Omental fat pad (tissue), 4 donors: ENCODE results near the gene PKN3. TPM values are rescaled to one million over a fixed set of nuclear protein-coding genes. Genes with fewer than 3 reads are reported as not detected.

Source experiments
- ATAC-seq: fragments of 150-250 bp; one replicate; pipeline ENCODE4 v1.9.1; 2016; ENCODE audit warnings: mild to moderate bottlenecking, moderate library complexity; ENCODE audit not compliant: low FRiP score
- DNase-seq: peaks from one replicate; pipeline ENCODE4 v3.0.0-alpha.2; 2019; ENCODE audit warnings: low spot score
- CTCF ChIP-seq, 3 donors: fragments of 450-650 bp; IDR thresholded peaks; one replicate each; pipeline ENCODE4 v1.5.1; 2016 to 2017; ENCODE audit warnings: antibody characterized with exemption in 3 of 3, mild to moderate bottlenecking in 3 of 3, moderate library complexity in 2 of 3
- total RNA-seq, 4 donors: library from RNA; depleted of rRNA; stranded (reverse); fragments of >200 nt; gene quantifications; one replicate each; pipeline ENCODE4 v1.1.0, GENCODE V29; 2016

Gene PKN3
- total RNA-seq, 4 donors from 2014 or later: 4.2 to 12.0 (median 7.5) TPM

GRCh38 chr9:128731093-128731492 lies 28.8 kb downstream of the PKN3 start:
- ATAC-seq: no peak
- TF ChIP-seq CTCF (IDR thresholded peaks at IDR 0.05): no peak
- DNase-seq: no peak

- ATAC-seq (no peak), DNase-seq (no peak)
- no peak for TF ChIP-seq CTCF (IDR thresholded peaks at IDR 0.05)
These were observed 29.4 kb downstream of the PKN3 start for GRCh38 chr9:128731691-128732090.

- no peak for DNase-seq
- ATAC-seq: no peak
- TF ChIP-seq CTCF (IDR thresholded peaks at IDR 0.05): no peak
These were observed 30.3 kb downstream of the PKN3 start for GRCh38 chr9:128732576-128732975.

- peak; percentile 46 for DNase-seq
- peak; percentile 84 for ATAC-seq
- no peak for TF ChIP-seq CTCF (IDR thresholded peaks at IDR 0.05)
These were observed 31.0 kb downstream of the PKN3 start for GRCh38 chr9:128733256-128733655.

GRCh38 chr9:128735373-128735772 lies 33.1 kb downstream of the PKN3 start:
- ATAC-seq: no peak
- TF ChIP-seq CTCF (IDR thresholded peaks at IDR 0.05): no peak
- no peak for DNase-seq

- no peak for ATAC-seq
- no peak for TF ChIP-seq CTCF (IDR thresholded peaks at IDR 0.05)
- no peak for DNase-seq
These were observed 40.1 kb downstream of the PKN3 start for GRCh38 chr9:128742401-128742800.

GRCh38 chr9:128743421-128743820 lies 41.1 kb downstream of the PKN3 start:
- TF ChIP-seq CTCF (IDR thresholded peaks at IDR 0.05): no peak
- no peak for DNase-seq
- no peak for ATAC-seq
